ENCODE results near the gene NOL4L.

NOL4L gene

DNA sequence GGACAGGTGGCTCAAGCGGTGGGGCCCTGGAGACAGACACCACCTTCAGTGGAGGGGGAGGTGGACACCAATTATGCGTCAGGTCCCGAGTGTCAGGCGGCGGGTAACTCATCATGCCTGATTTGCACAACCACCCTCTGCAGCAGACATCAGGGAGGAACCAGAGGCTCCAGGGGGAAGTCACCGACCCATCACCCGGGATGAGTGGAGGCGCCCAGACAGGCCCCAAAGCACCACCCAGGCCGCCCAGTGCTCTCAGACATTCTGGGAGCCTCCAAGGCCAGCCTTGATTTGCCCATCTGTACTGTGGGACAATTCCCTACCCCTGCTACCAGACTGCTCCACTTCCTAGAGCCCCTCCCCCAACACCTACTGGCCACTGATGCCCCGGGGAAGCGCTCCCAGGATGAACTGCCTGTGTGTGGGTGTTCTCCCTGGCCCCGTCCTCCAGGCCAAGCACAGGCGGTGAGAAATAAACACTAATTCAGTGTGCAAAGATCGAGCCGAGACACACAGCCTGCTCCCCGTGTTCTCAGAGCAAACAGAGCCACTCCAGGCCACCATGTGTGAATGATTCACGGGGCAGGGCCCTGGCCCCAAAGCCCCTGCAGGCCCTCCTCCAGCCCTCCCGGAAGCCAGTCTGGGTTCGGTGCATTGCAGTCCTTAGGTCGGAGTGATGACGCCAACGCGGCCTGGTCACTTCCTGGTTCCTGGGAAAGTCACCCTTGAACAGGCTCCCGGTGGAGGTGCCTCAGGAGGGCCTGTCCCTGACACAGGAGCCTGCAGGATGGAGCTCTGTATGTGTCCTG is 119.8 kb downstream of the NOL4L start:
- no peak overlapping the region for H2AFZ ChIP-seq (ENCODE audit: low read depth, low read length, severe bottlenecking)
- no peaks in the 10 kb centered on the region for H3K36me3 ChIP-seq (ENCODE audit: low read length)
- H3K9me2 ChIP-seq (replicated peaks; ENCODE audit: insufficient read depth, low read length), result no peaks in the 10 kb centered on the region
- H3K4me2 ChIP-seq (ENCODE audit: low read depth, low read length, poor library complexity, severe bottlenecking), result no peak overlapping the region
- no peak overlapping the region for H3K27ac ChIP-seq (ENCODE audit: low read depth, low read length)
- no peaks in the 10 kb centered on the region for H4K20me1 ChIP-seq (ENCODE audit: low read depth, low read length)
- no peaks in the 10 kb centered on the region for H3F3A ChIP-seq (ENCODE audit: insufficient read depth)
- no peaks in the 10 kb centered on the region for H3K27me3 ChIP-seq (ENCODE audit: low read length)
- H3K4me3 ChIP-seq (ENCODE audit: insufficient read depth, low read length, poor library complexity, severe bottlenecking), result no peak overlapping the region
- H3K9me3 ChIP-seq (ENCODE audit: insufficient read depth, low read length), result no peaks in the 10 kb centered on the region
- TF ChIP-seq, protein P1, sequence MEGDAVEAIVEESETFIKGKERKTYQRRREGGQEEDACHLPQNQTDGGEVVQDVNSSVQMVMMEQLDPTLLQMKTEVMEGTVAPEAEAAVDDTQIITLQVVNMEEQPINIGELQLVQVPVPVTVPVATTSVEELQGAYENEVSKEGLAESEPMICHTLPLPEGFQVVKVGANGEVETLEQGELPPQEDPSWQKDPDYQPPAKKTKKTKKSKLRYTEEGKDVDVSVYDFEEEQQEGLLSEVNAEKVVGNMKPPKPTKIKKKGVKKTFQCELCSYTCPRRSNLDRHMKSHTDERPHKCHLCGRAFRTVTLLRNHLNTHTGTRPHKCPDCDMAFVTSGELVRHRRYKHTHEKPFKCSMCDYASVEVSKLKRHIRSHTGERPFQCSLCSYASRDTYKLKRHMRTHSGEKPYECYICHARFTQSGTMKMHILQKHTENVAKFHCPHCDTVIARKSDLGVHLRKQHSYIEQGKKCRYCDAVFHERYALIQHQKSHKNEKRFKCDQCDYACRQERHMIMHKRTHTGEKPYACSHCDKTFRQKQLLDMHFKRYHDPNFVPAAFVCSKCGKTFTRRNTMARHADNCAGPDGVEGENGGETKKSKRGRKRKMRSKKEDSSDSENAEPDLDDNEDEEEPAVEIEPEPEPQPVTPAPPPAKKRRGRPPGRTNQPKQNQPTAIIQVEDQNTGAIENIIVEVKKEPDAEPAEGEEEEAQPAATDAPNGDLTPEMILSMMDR (IDR thresholded peaks at IDR 0.05; ENCODE audit: insufficient read depth, low read length, poor library complexity, severe bottlenecking), result no peak
- TF ChIP-seq EZH2phosphoT487 (conservative IDR thresholded peaks at IDR 0.05; ENCODE audit: low read length), result no peak
- H3K79me2 ChIP-seq (ENCODE audit: insufficient read depth, low read length), result no peaks in the 10 kb centered on the region
- no peak overlapping the region for H3K9ac ChIP-seq (ENCODE audit: low read length)

DNA sequence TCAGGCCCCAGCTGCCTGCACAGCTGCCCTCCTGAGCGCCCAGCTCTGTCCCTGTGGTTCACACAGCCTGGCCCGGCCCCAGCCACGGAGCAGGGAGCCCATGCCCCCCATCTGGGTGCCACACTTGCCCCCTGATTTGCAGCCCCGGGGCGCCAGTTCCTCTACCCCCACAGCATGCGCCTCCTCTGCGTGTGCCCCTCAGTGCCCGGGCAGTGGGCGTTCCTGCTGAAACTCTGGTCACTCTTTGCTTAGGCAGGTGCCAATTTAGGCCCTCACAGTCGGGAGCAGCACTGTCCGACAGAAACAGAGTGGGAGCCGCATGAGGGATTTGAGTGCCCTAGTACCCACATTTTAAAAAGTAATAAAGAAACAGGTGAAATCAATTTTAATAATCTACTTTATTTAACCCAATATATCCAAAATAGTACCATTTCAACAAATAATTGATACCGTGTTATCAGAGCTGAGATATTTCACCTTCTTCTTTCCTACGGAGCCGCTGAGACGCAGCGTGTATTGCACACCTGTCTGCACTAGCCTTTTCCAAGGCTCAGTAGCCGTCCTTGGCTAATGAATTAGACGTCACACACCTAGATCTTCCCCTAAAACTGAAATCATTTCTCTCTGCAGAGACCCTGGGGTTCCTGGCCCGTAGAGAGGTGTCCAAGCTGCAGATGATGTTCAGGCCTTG is 120.6 kb downstream of the NOL4L start:
- Histone ChIP-seq H3K36me3 (ENCODE audit: low read length) (no peaks in the 10 kb centered on the region), H3K27ac (ENCODE audit: low read depth, low read length) (no peak overlapping the region), H3K9ac (ENCODE audit: low read length) (no peak overlapping the region)

GRCh38 chr20:32463642-32464400 is 121.3 kb downstream of the NOL4L start:
- Histone ChIP-seq H2AFZ (ENCODE audit: low read depth, low read length, severe bottlenecking) (no peak overlapping the region), H3K4me2 (ENCODE audit: low read depth, low read length, poor library complexity, severe bottlenecking) (no peak overlapping the region), H3K4me3 (ENCODE audit: insufficient read depth, low read length, poor library complexity, severe bottlenecking) (no peak overlapping the region), H3F3A (ENCODE audit: insufficient read depth) (no peaks in the 10 kb centered on the region), H3K36me3 (ENCODE audit: low read length) (no peaks in the 10 kb centered on the region), H3K9me3 (ENCODE audit: insufficient read depth, low read length) (no peaks in the 10 kb centered on the region), H4K20me1 (ENCODE audit: low read depth, low read length) (no peaks in the 10 kb centered on the region), H3K9me2 (replicated peaks; ENCODE audit: insufficient read depth, low read length) (no peaks in the 10 kb centered on the region), H3K79me2 (ENCODE audit: insufficient read depth, low read length) (no peaks in the 10 kb centered on the region), H3K27ac (ENCODE audit: low read depth, low read length) (no peak overlapping the region), H3K27me3 (ENCODE audit: low read length) (no peaks in the 10 kb centered on the region), H3K9ac (ENCODE audit: low read length) (no peak overlapping the region)
- TF ChIP-seq, protein P1 (IDR thresholded peaks at IDR 0.05; ENCODE audit: insufficient read depth, low read length, poor library complexity, severe bottlenecking), result no peak
- TF ChIP-seq EZH2phosphoT487 (conservative IDR thresholded peaks at IDR 0.05; ENCODE audit: low read length), result no peak

More for the DNA sequence above, 120.6 kb downstream of the NOL4L start:
- TF ChIP-seq, protein P1 (IDR thresholded peaks at IDR 0.05; ENCODE audit: insufficient read depth, low read length, poor library complexity, severe bottlenecking), result no peak
- no peak for TF ChIP-seq EZH2phosphoT487 (conservative IDR thresholded peaks at IDR 0.05; ENCODE audit: low read length)
- Histone ChIP-seq H3K9me2 (replicated peaks; ENCODE audit: insufficient read depth, low read length) (no peaks in the 10 kb centered on the region), H3K27me3 (ENCODE audit: low read length) (no peaks in the 10 kb centered on the region), H4K20me1 (ENCODE audit: low read depth, low read length) (no peaks in the 10 kb centered on the region), H3K4me2 (ENCODE audit: low read depth, low read length, poor library complexity, severe bottlenecking) (no peak overlapping the region), H2AFZ (ENCODE audit: low read depth, low read length, severe bottlenecking) (no peak overlapping the region), H3K4me3 (ENCODE audit: insufficient read depth, low read length, poor library complexity, severe bottlenecking) (no peak overlapping the region), H3F3A (ENCODE audit: insufficient read depth) (no peaks in the 10 kb centered on the region), H3K79me2 (ENCODE audit: insufficient read depth, low read length) (no peaks in the 10 kb centered on the region), H3K9me3 (ENCODE audit: insufficient read depth, low read length) (no peaks in the 10 kb centered on the region)
